ENCODE data around the gene RRP36. TPM values are rescaled to one million over a fixed set of nuclear protein-coding genes. Genes with fewer than 3 reads are reported as not detected.

Gene RRP36
- total RNA-seq, 1 donor from 2014 or later = 35.3 TPM

GRCh38 chr6:43001843-43002242 lies 19.6 kb upstream of the RRP36 start:
- no peak for TF ChIP-seq CTCF (IDR thresholded peaks at IDR 0.05)
- Histone ChIP-seq H3K4me3 (no peak overlapping the region), H3K36me3 (peaks cover 14% of the 10 kb centered on the region), H3K27me3 (ENCODE audit: low read depth) (no peaks in the 10 kb centered on the region), H3K27ac (no peak overlapping the region), H3K9me3 (no peaks in the 10 kb centered on the region), H3K4me1 (no peaks in the 10 kb centered on the region)
- DNase-seq (no peak), ATAC-seq (no peak)
- intact Hi-C loops (cut with DNase I) = no loop called here

- no peak for DNase-seq
- Histone ChIP-seq H3K36me3 (peaks cover 52% of the 10 kb centered on the region), H3K27ac (no peak overlapping the region), H3K27me3 (ENCODE audit: low read depth) (no peaks in the 10 kb centered on the region), H3K9me3 (no peaks in the 10 kb centered on the region), H3K4me3 (no peak overlapping the region), H3K4me1 (no peaks in the 10 kb centered on the region)
- intact Hi-C loops (cut with DNase I) = no loop called here
- no peak for ATAC-seq
- no peak for TF ChIP-seq CTCF (IDR thresholded peaks at IDR 0.05)
Observed at GRCh38 chr6:43005844-43006243, 15.6 kb upstream of the RRP36 start.

GRCh38 chr6:43006251-43006650 lies 15.2 kb upstream of the RRP36 start:
- Histone ChIP-seq H3K36me3 (peaks cover 56% of the 10 kb centered on the region), H3K4me3 (no peak overlapping the region), H3K4me1 (no peaks in the 10 kb centered on the region), H3K27me3 (ENCODE audit: low read depth) (no peaks in the 10 kb centered on the region), H3K27ac (no peak overlapping the region), H3K9me3 (no peaks in the 10 kb centered on the region)
- intact Hi-C loops (cut with DNase I) = no loop called here
- DNase-seq (no peak), ATAC-seq (no peak)
- TF ChIP-seq CTCF (IDR thresholded peaks at IDR 0.05) = no peak

GRCh38 chr6:43007126-43007525 lies 14.3 kb upstream of the RRP36 start:
- no peaks in the 10 kb centered on the region for H3K9me3 ChIP-seq
- H3K36me3 ChIP-seq = peaks cover 64% of the 10 kb centered on the region
- H3K4me3 ChIP-seq = no peak overlapping the region
- ATAC-seq (no peak), DNase-seq (no peak)
- no peak overlapping the region for H3K27ac ChIP-seq
- H3K4me1 ChIP-seq = no peaks in the 10 kb centered on the region
- TF ChIP-seq CTCF (IDR thresholded peaks at IDR 0.05) = no peak
- H3K27me3 ChIP-seq (ENCODE audit: low read depth) = no peaks in the 10 kb centered on the region
- intact Hi-C loops (cut with DNase I) = no loop called here

- TF ChIP-seq CTCF (IDR thresholded peaks at IDR 0.05) = no peak
- Histone ChIP-seq H3K27ac (no peak overlapping the region), H3K4me1 (peaks cover 11% of the 10 kb centered on the region), H3K9me3 (no peaks in the 10 kb centered on the region), H3K27me3 (ENCODE audit: low read depth) (no peaks in the 10 kb centered on the region), H3K4me3 (no peak overlapping the region), H3K36me3 (peaks cover 66% of the 10 kb centered on the region)
- no peak for DNase-seq
- no peak for ATAC-seq
- intact Hi-C loops (cut with DNase I) = no loop called here
Observed at GRCh38 chr6:43009124-43009523, 12.3 kb upstream of the RRP36 start.

- peaks cover 58% of the 10 kb centered on the region for H3K36me3 ChIP-seq
- H3K27ac ChIP-seq = no peak overlapping the region
- H3K9me3 ChIP-seq = no peaks in the 10 kb centered on the region
- no peak overlapping the region for H3K4me3 ChIP-seq
- no peaks in the 10 kb centered on the region for H3K27me3 ChIP-seq (ENCODE audit: low read depth)
- TF ChIP-seq CTCF (IDR thresholded peaks at IDR 0.05) = no peak
- intact Hi-C loops (cut with DNase I) = no loop called here
- DNase-seq (no peak), ATAC-seq (no peak)
- peaks cover 28% of the 10 kb centered on the region for H3K4me1 ChIP-seq
Observed at GRCh38 chr6:43011207-43011606, 10.2 kb upstream of the RRP36 start.

All from lower lobe of right lung (tissue), 2 donors.